SU-DHL-6 (cell line): ENCODE results near the gene RIMKLA.

Experiments used
- CTCF ChIP-seq: fragments of 200-600 bp; sonication (generic); IDR thresholded peaks from one replicate; pipeline ENCODE4 v1.5.1; 2017; ENCODE audit warnings: antibody characterized with exemption, mild to moderate bottlenecking, low read length, moderate library complexity; ENCODE audit not compliant: insufficient read depth, poor library complexity, severe bottlenecking
- EZH2phosphoT487 ChIP-seq: fragments of 200-600 bp; sonication (generic), shearing (Covaris generic); conservative IDR thresholded peaks from 2 replicates; pipeline ENCODE4 v1.6.1; 2018; ENCODE audit warnings: mild to moderate bottlenecking, antibody characterized with exemption, low read length, moderate library complexity, mixed read lengths

GRCh38 chr1:42456010-42456753 is 75.6 kb downstream of the RIMKLA start, which contains the start of the genes PPCS and ZMYND12:
- TF ChIP-seq CTCF (no peak), EZH2phosphoT487 (no peak)
